Activated T-cell treated with anti-CD3 and anti-CD28 coated beads, Interleukin-2, amount 50 U/mL, for 4 hours (primary cell): ENCODE measurements around the gene MRTFA. TPM values are rescaled to one million over a fixed set of nuclear protein-coding genes. Genes with fewer than 3 reads are reported as not detected.

ENCODE experiments used
- ATAC-seq, 2 donors: fragments of 200-7000 bp; cut with Tn5 transposase; one replicate each; pipeline ENCODE4 v1.10.0; 2021
- DNase-seq: peaks from one replicate; pipeline ENCODE4 v3.0.0-alpha.2; 2020
- H3K27me3 Mint-ChIP-seq: one replicate; pipeline ENCODE4 v1.8.0; 2021; ENCODE audit warnings: low read depth, mixed read lengths
- H3K36me3 Mint-ChIP-seq: one replicate; pipeline ENCODE4 v1.8.0; 2022; ENCODE audit warnings: mixed read lengths; ENCODE audit not compliant: insufficient read depth
- H3K4me1 Mint-ChIP-seq: one replicate; pipeline ENCODE4 v1.8.0; 2021; ENCODE audit warnings: low read depth, mixed read lengths
- H3K4me3 Mint-ChIP-seq: one replicate; pipeline ENCODE4 v1.8.0; 2021; ENCODE audit warnings: mild to moderate bottlenecking, moderate library complexity, mixed read lengths
- H3K9me3 Mint-ChIP-seq: one replicate; pipeline ENCODE4 v1.8.0; 2021; ENCODE audit warnings: mixed read lengths
- total RNA-seq, 3 donors: library from RNA; stranded (reverse); gene quantifications; one replicate each; pipeline ENCODE4 v1.2.1, GENCODE V29; 2021

The MRTFA gene
- total RNA-seq, 3 donors from 2014 or later: 35.3 to 42.2 (median 38.2) TPM

- Mint-ChIP-seq H3K36me3 (peaks cover 15% of the 10 kb centered on the region), H3K4me3 (no peak overlapping the region), H3K4me1 (peaks cover 72% of the 10 kb centered on the region), H3K9me3 (no peaks in the 10 kb centered on the region), H3K27me3 (no peaks in the 10 kb centered on the region)
- DNase-seq (no peak), ATAC-seq (no peak)
These were observed 192.8 kb downstream of the MRTFA start for GRCh38 chr22:40443732-40444131.

- Mint-ChIP-seq H3K4me1 (peaks cover 72% of the 10 kb centered on the region), H3K27me3 (no peaks in the 10 kb centered on the region), H3K36me3 (peaks cover 15% of the 10 kb centered on the region), H3K4me3 (no peak overlapping the region), H3K9me3 (no peaks in the 10 kb centered on the region)
- DNase-seq (no peak), ATAC-seq (no peak)
These were observed 194.6 kb downstream of the MRTFA start for GRCh38 chr22:40441761-40442390.

- H3K36me3 Mint-ChIP-seq: no peaks in the 10 kb centered on the region
- peaks cover 54% of the 10 kb centered on the region for H3K4me1 Mint-ChIP-seq
- no peaks in the 10 kb centered on the region for H3K9me3 Mint-ChIP-seq
- peak overlapping the region; percentile 16 for H3K4me3 Mint-ChIP-seq
- ATAC-seq (peak; percentile 64 to 79), DNase-seq (no peak)
- H3K27me3 Mint-ChIP-seq: no peaks in the 10 kb centered on the region
These were observed 199.8 kb downstream of the MRTFA start for GRCh38 chr22:40436505-40437431.

DNA sequence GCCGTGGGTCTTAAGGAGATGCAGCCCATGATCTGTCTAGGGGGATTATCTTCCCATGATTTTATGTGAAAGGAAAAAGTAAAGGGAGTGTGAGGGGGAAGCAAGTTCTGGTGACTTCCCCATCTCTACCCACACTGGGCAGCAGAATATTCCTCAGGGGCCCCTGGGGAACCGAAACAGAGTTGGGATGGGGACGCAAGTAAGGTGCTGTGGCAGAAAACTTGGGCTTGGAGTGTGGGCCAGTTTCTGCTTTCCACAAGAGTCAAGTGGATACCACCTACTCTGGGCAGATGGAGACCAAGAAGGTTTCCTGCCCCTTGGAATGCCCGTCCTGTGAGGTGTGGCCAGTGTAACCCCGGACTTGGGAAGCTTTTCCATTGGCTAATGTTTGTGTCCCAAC lies 201.8 kb downstream of the MRTFA start:
- Mint-ChIP-seq H3K27me3 (no peaks in the 10 kb centered on the region), H3K36me3 (peaks cover 9% of the 10 kb centered on the region), H3K4me3 (no peak overlapping the region), H3K9me3 (no peaks in the 10 kb centered on the region), H3K4me1 (peaks cover 45% of the 10 kb centered on the region)
- ATAC-seq (no peak), DNase-seq (no peak)

GRCh38 chr22:40434106-40434505 lies 202.4 kb downstream of the MRTFA start:
- ATAC-seq (no peak), DNase-seq (no peak)
- Mint-ChIP-seq H3K27me3 (no peaks in the 10 kb centered on the region), H3K4me3 (no peak overlapping the region), H3K36me3 (peaks cover 14% of the 10 kb centered on the region), H3K9me3 (no peaks in the 10 kb centered on the region), H3K4me1 (peaks cover 44% of the 10 kb centered on the region)

DNA sequence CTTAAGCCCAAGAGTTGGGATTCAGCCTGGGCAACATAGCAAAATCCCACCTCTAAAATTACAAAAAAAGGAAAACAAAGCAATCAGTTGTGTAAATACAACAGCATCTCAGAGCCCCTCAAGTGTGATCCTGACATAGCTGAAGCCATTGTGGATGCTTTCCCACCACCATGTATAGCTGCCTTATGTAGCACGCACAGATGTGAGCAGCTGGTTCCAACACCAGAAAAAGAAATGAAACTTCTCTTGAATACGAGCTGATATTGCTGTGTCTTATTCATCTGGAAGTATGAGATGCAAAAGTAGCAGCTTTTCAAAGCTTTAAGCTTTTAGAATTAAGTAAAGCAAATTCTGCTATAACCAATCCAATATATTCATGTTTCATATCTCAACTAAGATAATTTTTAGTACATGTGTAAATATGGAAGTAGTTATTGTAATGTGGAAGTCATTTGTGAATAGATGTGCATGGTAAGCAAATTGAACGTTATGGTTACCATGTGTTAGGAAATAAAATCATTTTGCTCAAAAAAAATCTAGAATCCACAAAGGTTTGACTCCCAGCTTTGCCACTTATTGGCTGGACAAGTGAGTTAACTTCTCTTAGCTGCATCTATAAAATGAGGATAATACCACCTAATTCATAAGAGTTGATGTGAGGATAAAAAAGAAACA lies 203.0 kb downstream of the MRTFA start:
- ATAC-seq (no peak), DNase-seq (no peak)
- Mint-ChIP-seq H3K36me3 (peaks cover 16% of the 10 kb centered on the region), H3K27me3 (no peaks in the 10 kb centered on the region), H3K9me3 (no peaks in the 10 kb centered on the region), H3K4me1 (peaks cover 44% of the 10 kb centered on the region), H3K4me3 (no peak overlapping the region)

- peaks cover 35% of the 10 kb centered on the region for H3K4me1 Mint-ChIP-seq
- no peak for ATAC-seq
- H3K9me3 Mint-ChIP-seq: no peaks in the 10 kb centered on the region
- H3K4me3 Mint-ChIP-seq: no peak overlapping the region
- DNase-seq: no peak
- H3K36me3 Mint-ChIP-seq: peaks cover 19% of the 10 kb centered on the region
- H3K27me3 Mint-ChIP-seq: no peaks in the 10 kb centered on the region
These were observed 203.9 kb downstream of the MRTFA start for GRCh38 chr22:40432625-40433024.

DNA sequence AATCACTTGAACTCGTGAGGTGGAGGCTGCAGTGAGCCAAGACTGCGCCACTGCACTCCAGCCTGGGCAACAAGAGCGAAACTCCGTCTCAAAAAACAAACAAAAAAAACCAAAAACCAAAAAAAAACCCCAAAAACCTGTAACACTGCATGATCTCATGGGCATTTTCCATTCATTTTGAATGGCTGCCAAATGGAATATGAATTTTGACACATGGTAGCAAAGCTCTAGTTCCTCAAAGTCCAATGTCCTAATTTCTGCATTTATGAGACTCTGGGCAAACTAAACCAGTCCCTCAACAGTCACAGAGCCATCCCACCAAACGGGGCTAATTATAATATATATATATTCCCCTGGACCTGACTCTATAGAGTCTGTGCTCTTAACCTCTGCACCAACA lies 204.4 kb downstream of the MRTFA start:
- no peaks in the 10 kb centered on the region for H3K9me3 Mint-ChIP-seq
- H3K4me1 Mint-ChIP-seq: peaks cover 33% of the 10 kb centered on the region
- peaks cover 24% of the 10 kb centered on the region for H3K36me3 Mint-ChIP-seq
- no peaks in the 10 kb centered on the region for H3K27me3 Mint-ChIP-seq
- DNase-seq (no peak), ATAC-seq (no peak)
- no peak overlapping the region for H3K4me3 Mint-ChIP-seq

DNA sequence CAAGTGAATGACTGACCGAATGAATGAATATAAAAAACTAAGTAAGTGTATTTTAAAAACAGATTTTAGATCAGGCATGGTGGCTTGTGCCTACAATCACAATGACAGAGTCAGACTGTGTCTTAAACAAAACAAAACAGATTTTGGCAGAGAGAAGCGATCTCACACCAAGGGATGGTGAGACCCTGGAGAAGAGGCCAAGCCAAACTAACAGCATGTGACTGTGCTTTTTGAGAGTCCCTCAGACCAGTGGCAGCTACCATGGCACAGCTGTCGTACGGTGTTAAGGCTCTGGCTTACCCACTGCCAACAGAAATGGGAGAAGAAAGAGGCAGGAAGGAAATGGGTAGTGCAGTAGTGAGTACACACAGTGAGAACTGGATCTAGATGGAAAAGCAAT lies 205.5 kb downstream of the MRTFA start:
- ATAC-seq (no peak), DNase-seq (no peak)
- Mint-ChIP-seq H3K27me3 (no peaks in the 10 kb centered on the region), H3K9me3 (no peaks in the 10 kb centered on the region), H3K36me3 (peaks cover 35% of the 10 kb centered on the region), H3K4me3 (no peak overlapping the region), H3K4me1 (peaks cover 25% of the 10 kb centered on the region)

DNA sequence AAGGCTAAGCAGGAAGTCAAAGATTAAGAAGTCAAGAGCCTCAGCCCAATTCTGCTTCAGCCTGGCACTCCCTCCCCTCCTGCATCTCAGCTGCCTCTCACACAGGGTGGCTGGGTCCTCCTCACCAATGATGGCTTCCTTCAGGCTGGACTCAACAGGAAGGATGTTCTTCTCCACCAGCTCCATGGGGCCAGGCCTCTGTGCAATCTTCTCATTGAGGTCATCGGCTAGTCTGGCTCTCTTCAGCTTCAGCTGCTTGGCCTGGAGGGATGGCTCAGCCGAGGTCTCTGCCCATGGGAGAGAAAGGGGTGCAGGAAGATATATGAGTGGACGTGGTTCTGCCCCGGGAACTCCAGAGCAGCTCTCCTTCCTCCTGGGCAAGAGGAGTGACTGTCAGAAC lies 207.0 kb downstream of the MRTFA start:
- ATAC-seq: no peak
- no peaks in the 10 kb centered on the region for H3K9me3 Mint-ChIP-seq

DNA sequence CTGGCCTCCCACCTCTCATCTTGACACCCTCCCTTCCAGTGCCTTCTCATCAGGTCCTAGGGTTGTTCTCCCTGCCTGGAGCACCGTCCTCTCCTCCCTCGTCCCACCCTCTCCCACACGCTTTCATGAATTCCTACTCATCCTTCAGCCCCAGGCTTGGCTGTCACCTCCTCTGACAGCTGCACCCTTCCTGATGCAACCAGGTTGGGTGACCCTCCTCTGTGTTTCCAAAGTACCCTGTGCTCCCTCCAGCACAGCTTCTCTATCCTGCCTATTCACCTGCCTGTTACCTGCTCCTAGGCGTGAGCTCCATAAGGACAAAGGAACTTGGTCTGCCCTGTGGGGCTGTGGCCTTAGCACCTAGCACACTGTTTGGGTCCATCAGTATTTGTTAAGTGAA lies 207.7 kb downstream of the MRTFA start:
- H3K36me3 Mint-ChIP-seq: peaks cover 38% of the 10 kb centered on the region
- H3K4me3 Mint-ChIP-seq: no peak overlapping the region
- DNase-seq (no peak), ATAC-seq (no peak)
- H3K4me1 Mint-ChIP-seq: peaks cover 16% of the 10 kb centered on the region
- H3K9me3 Mint-ChIP-seq: no peaks in the 10 kb centered on the region
- H3K27me3 Mint-ChIP-seq: no peaks in the 10 kb centered on the region

More for the DNA sequence above, 207.0 kb downstream of the MRTFA start:
- H3K4me3 Mint-ChIP-seq: no peak overlapping the region
- peaks cover 20% of the 10 kb centered on the region for H3K4me1 Mint-ChIP-seq
- H3K36me3 Mint-ChIP-seq: peaks cover 38% of the 10 kb centered on the region
- DNase-seq: no peak
- H3K27me3 Mint-ChIP-seq: no peaks in the 10 kb centered on the region

- DNase-seq: no peak
- no peak for ATAC-seq
These were observed 209.8 kb downstream of the MRTFA start for GRCh38 chr22:40426594-40427333.

GRCh38 chr22:40425082-40425481 lies 211.4 kb downstream of the MRTFA start:
- peaks cover 10% of the 10 kb centered on the region for H3K4me1 Mint-ChIP-seq
- H3K9me3 Mint-ChIP-seq: no peaks in the 10 kb centered on the region
- DNase-seq: no peak
- H3K27me3 Mint-ChIP-seq: no peaks in the 10 kb centered on the region
- H3K36me3 Mint-ChIP-seq: peaks cover 47% of the 10 kb centered on the region
- no peak overlapping the region for H3K4me3 Mint-ChIP-seq
- ATAC-seq: no peak

More at GRCh38 chr22:40426594-40427333, 209.8 kb downstream of the MRTFA start:
- Mint-ChIP-seq H3K27me3 (no peaks in the 10 kb centered on the region), H3K9me3 (no peaks in the 10 kb centered on the region), H3K4me1 (peaks cover 15% of the 10 kb centered on the region), H3K36me3 (peaks cover 53% of the 10 kb centered on the region), H3K4me3 (no peak overlapping the region)
